GM18858 (cell line): ENCODE data around the gene ANKRD42.

Source experiments
- ATAC-seq: cut with Tn5 transposase; IDR thresholded peaks from one replicate; pipeline ENCODE4 v1.9.1; 2021; ENCODE audit not compliant: unreplicated experiment

The ANKRD42 gene

GRCh38 chr11:83285771-83286528, 92.4 kb downstream of the ANKRD42 start, which contains the start of gene CCDC90B:
CCDC90B (minus strand) TSS chr11:83286367; CDS start chr11:83285972, 395 bp downstream.
- peak; percentile 78 for ATAC-seq

- ATAC-seq: no peak
Measured at GRCh38 chr11:83287631-83288030, 94.1 kb downstream of the ANKRD42 start.

- peak; percentile 52 for ATAC-seq
Measured at GRCh38 chr11:83292709-83293456, 99.4 kb downstream of the ANKRD42 start.

- no peak for ATAC-seq
Measured at GRCh38 chr11:83293457-83293774, 99.9 kb downstream of the ANKRD42 start.

- no peak for ATAC-seq
Measured at GRCh38 chr11:83294208-83294607, 100.7 kb downstream of the ANKRD42 start.
